Osteoblast (primary cell): ENCODE results near the gene PPIP5K1. TPM values are rescaled to one million over a fixed set of nuclear protein-coding genes. Genes with fewer than 3 reads are reported as not detected.

Experiments used
- DNase-seq: peaks from one replicate; pipeline ENCODE4 v3.0.0; 2011; ENCODE audit warnings: low spot score, mixed read lengths; ENCODE audit not compliant: insufficient read length; ENCODE audit errors: missing footprints
- H2AFZ ChIP-seq: 2 replicates; pipeline ENCODE4 v1.6.0; 2011; ENCODE audit warnings: mild to moderate bottlenecking, low read length
- H3K27ac ChIP-seq: 2 replicates; pipeline ENCODE4 v1.5.1; 2011; ENCODE audit warnings: mild to moderate bottlenecking, low read depth, low read length, moderate library complexity
- H3K27me3 ChIP-seq: 2 replicates; pipeline ENCODE4 v1.6.0; 2012; ENCODE audit warnings: mild to moderate bottlenecking, control low read depth, inconsistent platforms, low read length, moderate library complexity; ENCODE audit not compliant: insufficient read depth
- H3K36me3 ChIP-seq: 2 replicates; pipeline ENCODE4 v1.5.1; 2011; ENCODE audit warnings: mild to moderate bottlenecking, low read length, control low read depth, moderate library complexity; ENCODE audit not compliant: insufficient read depth
- H3K4me1 ChIP-seq: 2 replicates; pipeline ENCODE4 v1.5.1; 2011; ENCODE audit warnings: mild to moderate bottlenecking, low read length, control low read depth, moderate library complexity; ENCODE audit not compliant: insufficient read depth
- H3K4me2 ChIP-seq: 2 replicates; pipeline ENCODE4 v1.6.0; 2011; ENCODE audit warnings: mild to moderate bottlenecking, low read length; ENCODE audit not compliant: insufficient read depth
- H3K4me3 ChIP-seq: fragments of 200-600 bp; sonication (generic); 3 replicates; pipeline ENCODE4 v1.5.1; 2012; ENCODE audit warnings: mild to moderate bottlenecking, low read length, inconsistent platforms; ENCODE audit not compliant: insufficient read depth
- H3K79me2 ChIP-seq: 2 replicates; pipeline ENCODE4 v1.6.0; 2012; ENCODE audit warnings: mild to moderate bottlenecking, low read length, control low read depth, inconsistent platforms; ENCODE audit not compliant: insufficient read depth
- H3K9me3 ChIP-seq: 2 replicates; pipeline ENCODE4 v1.5.1; 2011; ENCODE audit warnings: low read depth, low read length, control low read depth
- H4K20me1 ChIP-seq: 2 replicates; pipeline ENCODE4 v1.6.0; 2012; ENCODE audit warnings: mild to moderate bottlenecking, low read length, control low read depth; ENCODE audit not compliant: insufficient read depth
- total RNA-seq: library from RNA; depleted of rRNA; stranded (reverse); fragments of >200 nt; gene quantifications from 2 replicates; pipeline ENCODE4 v1.2.3, GENCODE V29; 2012
- TF ChIP-seq, protein P1 (sequence below): IDR thresholded peaks from 2 replicates; pipeline ENCODE4 v1.5.1; 2011; ENCODE audit warnings: mild to moderate bottlenecking, low read depth, low read length, moderate library complexity; ENCODE audit errors: extremely low read depth

PPIP5K1 gene
- total RNA-seq, 1 donor, result 20.3 TPM

DNA sequence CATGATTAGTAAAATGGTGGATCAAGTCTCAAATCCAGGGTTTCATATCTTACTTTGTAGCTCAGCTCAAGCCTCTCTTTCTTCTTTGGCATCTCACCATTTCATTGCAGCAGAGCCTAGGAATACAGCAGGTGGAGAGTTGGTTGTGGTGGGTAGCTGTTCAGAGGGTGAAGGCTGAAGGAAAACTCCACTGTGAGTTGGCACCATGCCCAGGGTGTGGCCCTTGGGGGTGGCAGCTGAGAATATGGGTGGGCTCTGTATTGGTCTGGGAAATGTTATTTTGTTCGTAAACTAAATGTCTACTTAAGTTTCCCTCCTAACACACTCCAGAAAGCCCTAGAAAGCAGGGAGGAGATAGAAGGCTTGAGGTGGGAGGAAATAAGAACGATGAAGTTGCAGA is 74.3 kb downstream of the PPIP5K1 start:
- Histone ChIP-seq H3K27me3 (no peaks in the 10 kb centered on the region), H3K36me3 (peaks cover 9% of the 10 kb centered on the region), H3K79me2 (peaks cover 41% of the 10 kb centered on the region), H3K4me1 (peaks cover 52% of the 10 kb centered on the region), H2AFZ (peak overlapping the region; percentile 54), H3K4me3 (peak overlapping the region; percentile 98), H3K27ac (peak overlapping the region; percentile 77), H4K20me1 (peaks cover 24% of the 10 kb centered on the region), H3K9me3 (no peaks in the 10 kb centered on the region), H3K4me2 (peak overlapping the region; percentile 97)
- TF ChIP-seq, protein P1, sequence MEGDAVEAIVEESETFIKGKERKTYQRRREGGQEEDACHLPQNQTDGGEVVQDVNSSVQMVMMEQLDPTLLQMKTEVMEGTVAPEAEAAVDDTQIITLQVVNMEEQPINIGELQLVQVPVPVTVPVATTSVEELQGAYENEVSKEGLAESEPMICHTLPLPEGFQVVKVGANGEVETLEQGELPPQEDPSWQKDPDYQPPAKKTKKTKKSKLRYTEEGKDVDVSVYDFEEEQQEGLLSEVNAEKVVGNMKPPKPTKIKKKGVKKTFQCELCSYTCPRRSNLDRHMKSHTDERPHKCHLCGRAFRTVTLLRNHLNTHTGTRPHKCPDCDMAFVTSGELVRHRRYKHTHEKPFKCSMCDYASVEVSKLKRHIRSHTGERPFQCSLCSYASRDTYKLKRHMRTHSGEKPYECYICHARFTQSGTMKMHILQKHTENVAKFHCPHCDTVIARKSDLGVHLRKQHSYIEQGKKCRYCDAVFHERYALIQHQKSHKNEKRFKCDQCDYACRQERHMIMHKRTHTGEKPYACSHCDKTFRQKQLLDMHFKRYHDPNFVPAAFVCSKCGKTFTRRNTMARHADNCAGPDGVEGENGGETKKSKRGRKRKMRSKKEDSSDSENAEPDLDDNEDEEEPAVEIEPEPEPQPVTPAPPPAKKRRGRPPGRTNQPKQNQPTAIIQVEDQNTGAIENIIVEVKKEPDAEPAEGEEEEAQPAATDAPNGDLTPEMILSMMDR, result no peak
- DNase-seq, result peak; percentile 37

DNA sequence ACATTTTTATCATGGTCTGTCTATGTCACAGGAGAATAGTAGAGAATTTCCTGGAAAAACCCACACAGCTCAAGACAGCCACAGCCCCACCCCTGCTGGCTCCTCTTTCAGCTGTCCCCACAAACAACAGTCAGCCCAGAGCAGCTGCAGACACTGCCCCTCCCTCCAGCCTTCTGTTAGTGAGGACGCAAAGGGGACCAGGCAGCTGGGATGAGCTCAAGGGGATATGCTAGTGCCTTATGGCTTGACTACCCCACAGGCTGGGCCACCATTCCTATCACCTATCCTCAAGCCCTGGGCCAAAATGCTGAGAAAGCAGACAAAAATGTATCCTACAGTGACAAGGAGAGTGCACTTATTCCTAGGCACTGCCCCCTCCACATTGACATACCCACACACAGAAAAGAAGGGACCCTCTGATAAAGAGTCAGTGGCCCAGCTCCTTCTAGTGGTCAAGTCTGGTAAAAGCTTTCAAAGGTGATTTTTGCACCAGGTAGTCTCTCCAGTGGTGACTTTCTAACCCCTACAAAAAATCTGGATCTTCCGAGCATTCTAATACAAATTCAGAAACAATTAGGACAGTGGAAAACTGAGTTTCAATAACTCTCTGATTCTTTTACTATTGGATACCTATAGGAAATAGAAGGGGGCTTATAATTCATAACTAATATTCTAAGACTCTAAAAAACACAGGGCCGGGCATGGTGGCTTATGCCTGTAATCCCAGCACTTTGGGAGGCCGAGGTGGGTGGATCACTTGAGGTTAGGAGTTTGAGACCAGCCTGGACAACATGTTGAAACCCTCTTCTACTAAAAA is 75.6 kb downstream of the PPIP5K1 start:
- peaks cover 28% of the 10 kb centered on the region for H3K79me2 ChIP-seq
- peaks cover 60% of the 10 kb centered on the region for H3K4me1 ChIP-seq
- H3K27me3 ChIP-seq, result no peaks in the 10 kb centered on the region
- H3K27ac ChIP-seq, result peak overlapping the region; percentile 77
- H3K9me3 ChIP-seq, result no peaks in the 10 kb centered on the region
- peaks cover 11% of the 10 kb centered on the region for H4K20me1 ChIP-seq
- no peaks in the 10 kb centered on the region for H3K36me3 ChIP-seq
- H2AFZ ChIP-seq, result peak overlapping the region; percentile 80
- peak; percentile 73 for DNase-seq
- H3K4me3 ChIP-seq, result no peak overlapping the region
- H3K4me2 ChIP-seq, result peak overlapping the region; percentile 67
- TF ChIP-seq, protein P1, result peak; percentile 62

DNA sequence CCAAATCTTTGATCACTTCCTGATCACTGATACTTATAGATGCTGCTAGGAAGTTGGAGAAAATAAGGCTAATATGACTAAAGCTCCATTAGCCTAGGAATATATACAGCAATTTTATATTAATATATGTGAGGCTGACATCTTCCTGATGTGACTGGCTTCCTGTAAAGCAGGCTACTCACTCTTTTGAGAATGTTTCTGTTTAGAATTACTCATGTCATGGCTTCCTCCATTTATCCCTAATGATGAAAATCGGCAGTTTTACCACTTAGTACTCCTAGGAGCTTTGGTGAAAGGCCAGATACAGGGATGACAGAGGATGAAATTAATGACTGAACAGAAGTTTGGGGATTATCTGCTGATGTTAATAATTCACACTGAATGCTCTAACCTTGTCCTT is 76.5 kb downstream of the PPIP5K1 start:
- Histone ChIP-seq H3K27ac (peak overlapping the region; percentile 77), H3K4me1 (peaks cover 60% of the 10 kb centered on the region), H3K4me2 (peak overlapping the region; percentile 67), H4K20me1 (peaks cover 2% of the 10 kb centered on the region), H3K4me3 (no peak overlapping the region), H3K79me2 (peaks cover 19% of the 10 kb centered on the region), H3K36me3 (no peaks in the 10 kb centered on the region), H3K27me3 (no peaks in the 10 kb centered on the region), H2AFZ (peak overlapping the region; percentile 80), H3K9me3 (no peaks in the 10 kb centered on the region)
- no peak for DNase-seq
- TF ChIP-seq, protein P1, result no peak
